KMS-11 (cell line): ENCODE measurements around the gene CD300LG.

ENCODE experiments used
- H2AFZ ChIP-seq: fragments of 200-600 bp; sonication (generic); 2 replicates; pipeline ENCODE4 v1.6.1; 2016; ENCODE audit warnings: antibody characterized with exemption, mixed run types, low read depth
- H3K27ac ChIP-seq: fragments of 200-600 bp; sonication (generic); 2 replicates; pipeline ENCODE4 v1.6.1; 2016; ENCODE audit warnings: mild to moderate bottlenecking, mixed run types
- H3K27me3 ChIP-seq: fragments of 200-600 bp; sonication (generic); 2 replicates; pipeline ENCODE4 v1.6.1; 2017; ENCODE audit warnings: mild to moderate bottlenecking, low read depth, mixed run types, moderate library complexity; ENCODE audit not compliant: insufficient read depth
- H3K36me3 ChIP-seq: fragments of 200-600 bp; sonication (generic); 2 replicates; pipeline ENCODE4 v1.6.1; 2017; ENCODE audit warnings: mild to moderate bottlenecking, mixed run types; ENCODE audit not compliant: insufficient read depth
- H3K4me1 ChIP-seq: fragments of 200-600 bp; sonication (generic); 2 replicates; pipeline ENCODE4 v1.6.1; 2016; ENCODE audit warnings: mild to moderate bottlenecking, low read depth, mixed run types; ENCODE audit not compliant: poor library complexity, severe bottlenecking
- H3K4me2 ChIP-seq: fragments of 200-600 bp; sonication (generic); 2 replicates; pipeline ENCODE4 v1.7.0; 2016; ENCODE audit warnings: mild to moderate bottlenecking, mixed run types
- H3K4me3 ChIP-seq: fragments of 200-600 bp; sonication (generic); IDR thresholded peaks from 2 replicates; pipeline ENCODE4 v1.6.1; 2017; ENCODE audit warnings: low read depth, low read length, mixed read lengths; ENCODE audit not compliant: insufficient read depth
- H3K79me2 ChIP-seq: fragments of 200-600 bp; sonication (generic); 2 replicates; pipeline ENCODE4 v1.6.1; 2016; ENCODE audit warnings: low read depth, mixed run types; ENCODE audit not compliant: insufficient read depth
- H3K9ac ChIP-seq: fragments of 200-600 bp; sonication (generic); 2 replicates; pipeline ENCODE4 v1.6.1; 2016; ENCODE audit warnings: mild to moderate bottlenecking, mixed run types
- H4K20me1 ChIP-seq: fragments of 200-600 bp; sonication (generic); 2 replicates; pipeline ENCODE4 v1.6.1; 2016; ENCODE audit warnings: mild to moderate bottlenecking, mixed run types; ENCODE audit not compliant: insufficient read depth
- TF ChIP-seq, protein P1 (sequence below): fragments of 200-600 bp; sonication (generic); conservative IDR thresholded peaks from 2 replicates; pipeline ENCODE4 v1.6.1; 2017; ENCODE audit warnings: low read depth, mild to moderate bottlenecking, antibody characterized with exemption, low read length, moderate library complexity, mixed read lengths

Gene CD300LG

DNA sequence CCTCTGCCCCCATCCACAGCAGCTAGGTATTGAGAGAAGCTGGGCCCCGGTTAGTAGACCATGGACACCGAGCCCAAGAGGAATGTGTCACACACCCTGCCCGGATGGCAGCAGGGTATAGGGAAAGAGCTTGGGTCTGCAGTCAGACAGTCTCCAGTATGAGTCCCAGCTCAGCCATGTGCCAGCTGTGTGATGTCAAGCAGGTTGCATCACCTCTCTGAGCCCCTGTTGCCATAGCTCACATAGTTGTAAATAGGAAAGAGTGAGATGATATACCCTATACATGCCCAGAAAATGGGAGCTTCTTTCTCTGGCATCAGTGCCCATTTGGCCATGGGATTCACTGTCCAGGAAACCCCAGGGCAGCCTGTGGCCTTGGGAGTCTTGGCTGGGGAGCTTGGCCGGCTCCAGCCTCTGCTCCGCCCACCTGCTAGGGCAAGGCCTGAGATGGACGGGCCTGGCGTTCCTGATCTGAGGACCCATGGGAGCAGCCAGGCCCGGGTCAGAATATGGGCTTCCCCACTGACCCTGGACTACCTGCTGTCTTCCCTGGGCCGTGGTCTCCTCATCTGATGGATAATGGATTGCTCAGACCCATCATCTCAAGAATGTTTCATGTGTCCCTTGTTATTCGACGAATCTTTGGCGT is 13.2 kb downstream of the CD300LG start:
- H3K4me1 ChIP-seq, result no peaks in the 10 kb centered on the region
- H3K79me2 ChIP-seq, result no peaks in the 10 kb centered on the region
- no peaks in the 10 kb centered on the region for H3K36me3 ChIP-seq
- TF ChIP-seq, protein P1, sequence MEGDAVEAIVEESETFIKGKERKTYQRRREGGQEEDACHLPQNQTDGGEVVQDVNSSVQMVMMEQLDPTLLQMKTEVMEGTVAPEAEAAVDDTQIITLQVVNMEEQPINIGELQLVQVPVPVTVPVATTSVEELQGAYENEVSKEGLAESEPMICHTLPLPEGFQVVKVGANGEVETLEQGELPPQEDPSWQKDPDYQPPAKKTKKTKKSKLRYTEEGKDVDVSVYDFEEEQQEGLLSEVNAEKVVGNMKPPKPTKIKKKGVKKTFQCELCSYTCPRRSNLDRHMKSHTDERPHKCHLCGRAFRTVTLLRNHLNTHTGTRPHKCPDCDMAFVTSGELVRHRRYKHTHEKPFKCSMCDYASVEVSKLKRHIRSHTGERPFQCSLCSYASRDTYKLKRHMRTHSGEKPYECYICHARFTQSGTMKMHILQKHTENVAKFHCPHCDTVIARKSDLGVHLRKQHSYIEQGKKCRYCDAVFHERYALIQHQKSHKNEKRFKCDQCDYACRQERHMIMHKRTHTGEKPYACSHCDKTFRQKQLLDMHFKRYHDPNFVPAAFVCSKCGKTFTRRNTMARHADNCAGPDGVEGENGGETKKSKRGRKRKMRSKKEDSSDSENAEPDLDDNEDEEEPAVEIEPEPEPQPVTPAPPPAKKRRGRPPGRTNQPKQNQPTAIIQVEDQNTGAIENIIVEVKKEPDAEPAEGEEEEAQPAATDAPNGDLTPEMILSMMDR, result no peak
- H3K27me3 ChIP-seq, result peaks cover 35% of the 10 kb centered on the region
- H3K4me3 ChIP-seq, result no peak overlapping the region
- H3K27ac ChIP-seq, result no peak overlapping the region
- no peaks in the 10 kb centered on the region for H4K20me1 ChIP-seq
- H3K4me2 ChIP-seq, result no peak overlapping the region
- no peak overlapping the region for H2AFZ ChIP-seq
- H3K9ac ChIP-seq, result no peak overlapping the region

DNA sequence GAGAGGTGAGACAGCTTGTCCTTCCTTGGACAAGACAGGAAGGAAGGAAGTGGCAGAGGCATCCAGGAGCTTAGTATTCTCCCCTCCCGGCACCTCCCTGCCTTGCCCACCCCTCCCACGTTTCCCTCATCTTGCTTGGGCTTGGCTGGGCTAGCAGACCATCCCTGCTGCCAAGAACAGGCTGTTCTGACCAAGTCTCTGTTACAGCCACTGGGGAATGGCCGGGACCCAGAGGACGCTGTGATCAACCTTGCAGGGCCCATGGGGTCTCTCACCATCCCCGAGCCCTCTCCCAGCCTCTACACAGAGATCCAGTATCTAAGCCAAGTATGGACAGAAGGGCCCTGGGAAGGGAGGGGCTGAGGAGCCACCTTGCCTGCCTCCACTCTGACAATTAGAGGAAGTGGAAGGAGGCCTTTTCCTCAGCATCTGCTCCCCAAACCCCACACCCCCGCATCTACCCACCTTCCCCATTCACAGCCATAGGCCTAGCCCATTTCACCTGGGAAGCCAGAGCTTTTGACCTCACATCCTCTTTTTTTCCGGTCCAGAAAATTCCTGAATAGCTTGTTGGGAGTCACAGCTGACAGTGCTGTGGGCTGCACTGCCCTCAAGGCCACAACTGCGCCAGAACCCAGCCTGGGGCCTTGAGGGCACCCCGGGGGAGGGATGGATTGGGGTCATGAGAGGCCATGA is 14.1 kb downstream of the CD300LG start:
- Histone ChIP-seq H3K4me2 (no peak overlapping the region), H3K27ac (no peak overlapping the region), H3K4me3 (no peak overlapping the region), H2AFZ (no peak overlapping the region), H3K79me2 (no peaks in the 10 kb centered on the region), H3K9ac (no peak overlapping the region), H3K36me3 (no peaks in the 10 kb centered on the region), H4K20me1 (no peaks in the 10 kb centered on the region), H3K27me3 (peaks cover 27% of the 10 kb centered on the region), H3K4me1 (no peaks in the 10 kb centered on the region)
- TF ChIP-seq, protein P1, result no peak

DNA sequence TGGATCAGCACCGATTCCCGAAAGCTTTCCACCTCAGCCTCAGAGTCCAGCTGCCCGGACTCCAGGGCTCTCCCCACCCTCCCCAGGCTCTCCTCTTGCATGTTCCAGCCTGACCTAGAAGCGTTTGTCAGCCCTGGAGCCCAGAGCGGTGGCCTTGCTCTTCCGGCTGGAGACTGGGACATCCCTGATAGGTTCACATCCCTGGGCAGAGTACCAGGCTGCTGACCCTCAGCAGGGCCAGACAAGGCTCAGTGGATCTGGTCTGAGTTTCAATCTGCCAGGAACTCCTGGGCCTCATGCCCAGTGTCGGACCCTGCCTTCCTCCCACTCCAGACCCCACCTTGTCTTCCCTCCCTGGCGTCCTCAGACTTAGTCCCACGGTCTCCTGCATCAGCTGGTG is 15.0 kb downstream of the CD300LG start:
- no peak overlapping the region for H3K9ac ChIP-seq
- no peaks in the 10 kb centered on the region for H4K20me1 ChIP-seq
- H2AFZ ChIP-seq, result no peak overlapping the region
- H3K4me3 ChIP-seq, result no peak overlapping the region
- H3K36me3 ChIP-seq, result no peaks in the 10 kb centered on the region
- H3K27me3 ChIP-seq, result peaks cover 19% of the 10 kb centered on the region
- H3K79me2 ChIP-seq, result no peaks in the 10 kb centered on the region
- no peak overlapping the region for H3K4me2 ChIP-seq
- H3K4me1 ChIP-seq, result no peaks in the 10 kb centered on the region
- TF ChIP-seq, protein P1, result no peak
- H3K27ac ChIP-seq, result no peak overlapping the region

DNA sequence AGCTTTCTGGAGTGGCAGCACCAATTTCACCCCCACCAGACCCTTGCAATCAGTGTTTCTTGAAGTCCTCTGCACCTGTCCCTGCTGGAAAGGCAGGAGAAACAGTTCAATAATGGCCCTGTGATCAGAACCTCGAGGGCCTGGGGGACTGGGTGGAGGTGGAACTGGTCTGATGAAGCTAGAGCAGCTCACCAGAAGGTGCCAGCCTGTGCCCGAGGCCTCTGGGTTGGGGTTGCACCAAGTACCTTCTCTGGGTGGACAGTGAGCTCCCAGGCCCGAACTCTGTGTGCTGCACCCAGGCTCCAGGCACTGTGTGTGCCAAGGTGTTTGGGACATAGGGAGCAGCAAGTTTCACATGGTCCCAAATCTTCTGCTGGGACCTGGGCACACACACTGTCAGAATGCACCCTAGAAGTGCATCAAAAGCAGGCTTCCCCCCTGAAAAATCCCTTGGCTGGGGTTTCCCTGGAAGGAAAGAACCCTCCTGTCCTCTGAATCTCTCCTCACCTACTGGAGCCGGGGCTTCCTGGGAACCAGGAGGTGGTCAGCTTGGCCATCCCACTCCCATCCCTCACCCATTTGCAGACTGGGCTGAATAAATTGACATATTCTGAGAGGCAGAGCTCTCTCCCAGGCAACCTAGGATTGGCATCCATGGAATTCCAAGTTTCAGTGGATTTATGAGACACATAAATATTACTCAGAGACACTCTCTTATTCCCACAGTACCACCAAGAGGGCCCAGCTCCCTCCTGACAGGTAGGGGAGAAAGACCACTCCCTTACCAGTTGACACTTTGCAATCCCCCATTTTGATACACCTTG is 17.4 kb downstream of the CD300LG start:
- Histone ChIP-seq H4K20me1 (no peaks in the 10 kb centered on the region), H3K4me3 (no peak overlapping the region), H2AFZ (no peak overlapping the region), H3K27me3 (peaks cover 6% of the 10 kb centered on the region), H3K4me2 (no peak overlapping the region), H3K79me2 (no peaks in the 10 kb centered on the region), H3K4me1 (no peaks in the 10 kb centered on the region), H3K27ac (no peak overlapping the region), H3K36me3 (no peaks in the 10 kb centered on the region), H3K9ac (no peak overlapping the region)
- TF ChIP-seq, protein P1, result no peak
